HFF-Myc (cell line): ENCODE results near the gene LSR.
"Not testable (repeated sequence)": the region's sequence is repeated elsewhere in the genome, so short reads cannot be mapped to it uniquely, and the experiment has no call there.

ENCODE experiments used
- DNase-seq: peaks from one replicate; pipeline ENCODE4 v3.0.0-alpha.2; 2011; ENCODE audit warnings: low read depth; ENCODE audit errors: extremely low read depth
- H3K4me3 ChIP-seq: replicated peaks from 2 replicates; pipeline ENCODE4 v1.5.1; 2011; ENCODE audit warnings: low read depth, mild to moderate bottlenecking, control low read depth, low read length
- CTCF ChIP-seq: IDR thresholded peaks from 2 replicates; pipeline ENCODE4 v1.5.1; 2012; ENCODE audit warnings: mild to moderate bottlenecking, low read depth, low read length, control low read depth; ENCODE audit errors: missing control alignments

Gene LSR

GRCh38 chr19:35236638-35237400 is 12.0 kb upstream of the LSR start:
- H3K4me3 ChIP-seq: no peak overlapping the region

GRCh38 chr19:35239597-35239996 is 9.2 kb upstream of the LSR start:
- H3K4me3 ChIP-seq, DNase-seq: not testable (repeated sequence)

More at GRCh38 chr19:35236638-35237400, 12.0 kb upstream of the LSR start:
- TF ChIP-seq CTCF: peak; percentile 18
- no peak for DNase-seq

GRCh38 chr19:35240327-35240726 is 8.5 kb upstream of the LSR start:
- no peak overlapping the region for H3K4me3 ChIP-seq
- no peak for TF ChIP-seq CTCF

GRCh38 chr19:35241417-35241816 is 7.4 kb upstream of the LSR start:
- TF ChIP-seq CTCF: no peak
- DNase-seq: no peak
- no peak overlapping the region for H3K4me3 ChIP-seq

More at GRCh38 chr19:35240327-35240726, 8.5 kb upstream of the LSR start:
- DNase-seq: no peak

GRCh38 chr19:35246466-35247092 is 2.2 kb upstream of the LSR start:
- H3K4me3 ChIP-seq: no peak overlapping the region
- no peak for DNase-seq
- no peak for TF ChIP-seq CTCF

- TF ChIP-seq CTCF: peak; percentile 26
- H3K4me3 ChIP-seq: peak overlapping the region; percentile 7; the same call in 1 of the 2 replicates
- no peak for DNase-seq
Observed at GRCh38 chr19:35247526-35248309, 1.1 kb upstream of the LSR start.
